Smooth muscle cell (in vitro differentiated cells): ENCODE results near the gene JAG2. TPM values are rescaled to one million over a fixed set of nuclear protein-coding genes. Genes with fewer than 3 reads are reported as not detected.

ENCODE experiments used
- DNase-seq: peaks from one replicate; lab custom pipeline; 2025; ENCODE audit not compliant: unreplicated experiment; lab: John Stamatoyannopoulos, UW
- H2AFZ ChIP-seq: fragments of 200-600 bp; sonication (generic); 2 replicates; pipeline ENCODE4 v1.6.0; 2016; ENCODE audit warnings: antibody characterized with exemption, low read depth, mild to moderate bottlenecking
- H3F3A ChIP-seq: fragments of 200-600 bp; sonication (generic); 2 replicates; pipeline ENCODE4 v1.6.0; 2017; ENCODE audit warnings: antibody characterized with exemption, low read depth
- H3K27ac ChIP-seq: fragments of 200-600 bp; sonication (generic); 2 replicates; pipeline ENCODE4 v1.5.1; 2016; ENCODE audit warnings: low read depth, mild to moderate bottlenecking
- H3K27me3 ChIP-seq: fragments of 200-600 bp; sonication (generic); 2 replicates; pipeline ENCODE4 v1.6.1; 2016; ENCODE audit warnings: low read depth, mild to moderate bottlenecking
- H3K36me3 ChIP-seq: fragments of 200-600 bp; sonication (generic); 2 replicates; pipeline ENCODE4 v1.5.1; 2016; ENCODE audit warnings: low read depth
- H3K4me1 ChIP-seq: fragments of 200-600 bp; sonication (generic); 2 replicates; pipeline ENCODE4 v1.5.1; 2016; ENCODE audit warnings: low read depth
- H3K4me2 ChIP-seq: fragments of 200-600 bp; sonication (generic); 2 replicates; pipeline ENCODE4 v1.6.0; 2016; ENCODE audit warnings: mild to moderate bottlenecking
- H3K4me3 ChIP-seq: fragments of 200-600 bp; sonication (generic); 2 replicates; pipeline ENCODE4 v1.5.1; 2016; ENCODE audit warnings: mild to moderate bottlenecking
- H3K79me2 ChIP-seq: fragments of 200-600 bp; sonication (generic); 2 replicates; pipeline ENCODE4 v1.6.0; 2016; ENCODE audit warnings: low read depth, mild to moderate bottlenecking
- H3K9ac ChIP-seq: fragments of 200-600 bp; sonication (generic); 2 replicates; pipeline ENCODE4 v1.6.0; 2016; ENCODE audit warnings: low read depth
- H3K9me3 ChIP-seq: fragments of 200-600 bp; sonication (generic); replicated peaks from 2 replicates; pipeline ENCODE4 v1.5.1; 2016; ENCODE audit warnings: low read depth
- H4K20me1 ChIP-seq: fragments of 200-600 bp; sonication (generic); 2 replicates; pipeline ENCODE4 v1.6.0; 2016; ENCODE audit warnings: low read depth
- CTCF ChIP-seq: fragments of 200-600 bp; sonication (generic); IDR thresholded peaks from 2 replicates; pipeline ENCODE4 v1.5.1; 2017; ENCODE audit warnings: borderline replicate concordance, mild to moderate bottlenecking, antibody characterized with exemption; ENCODE audit not compliant: insufficient read depth, poor library complexity, severe bottlenecking
- WGBS: methylation state at CpG from one replicate; pipeline ENCODE4 v1.1.7; 2016; ENCODE audit warnings: low lambda C conversion rate; 5-methylcytosine and 5-hydroxymethylcytosine counted together
- polyA plus RNA-seq: library from polyadenylated mRNA; unstranded; fragments of >200 nt; fragmentation: Nextera tagmentation; extraction: Ambion mirVana; gene quantifications from 2 replicates; pipeline ENCODE4 v1.2.1, GENCODE V29; 2016
- total RNA-seq: library from RNA; depleted of rRNA; stranded (reverse); fragments of >200 nt; gene quantifications from 2 replicates; pipeline ENCODE4 v1.2.3, GENCODE V29; 2014

JAG2 gene
- total and polyA plus RNA-seq, 2 experiments from 2014 or later = 5.0 to 5.8 TPM

GRCh38 chr14:105162669-105162979 is 6.0 kb downstream of the JAG2 start:
- Histone ChIP-seq H3K27me3 (peaks cover 12% of the 10 kb centered on the region), H4K20me1 (peaks cover 79% of the 10 kb centered on the region), H3F3A (no peaks in the 10 kb centered on the region), H3K4me3 (no peak overlapping the region), H3K4me2 (no peak overlapping the region), H3K9ac (no peak overlapping the region), H3K79me2 (no peaks in the 10 kb centered on the region), H3K36me3 (no peaks in the 10 kb centered on the region), H3K9me3 (no peaks in the 10 kb centered on the region), H3K4me1 (no peaks in the 10 kb centered on the region), H3K27ac (no peak overlapping the region), H2AFZ (no peak overlapping the region)
- no peak for DNase-seq
- no peak for TF ChIP-seq CTCF
- WGBS = 96% methylated on average over 2 of the region's 2 CpGs

- no peak overlapping the region for H3K4me2 ChIP-seq
- no peak overlapping the region for H3K9ac ChIP-seq
- no peaks in the 10 kb centered on the region for H3K79me2 ChIP-seq
- H3F3A ChIP-seq = no peaks in the 10 kb centered on the region
- H3K27me3 ChIP-seq = peaks cover 10% of the 10 kb centered on the region
- no peaks in the 10 kb centered on the region for H3K9me3 ChIP-seq
- H3K4me3 ChIP-seq = no peak overlapping the region
- WGBS = 95% methylated on average over 9 of the region's 10 CpGs
- H2AFZ ChIP-seq = no peak overlapping the region
- H3K4me1 ChIP-seq = no peaks in the 10 kb centered on the region
- peaks cover 83% of the 10 kb centered on the region for H4K20me1 ChIP-seq
- no peaks in the 10 kb centered on the region for H3K36me3 ChIP-seq
- H3K27ac ChIP-seq = no peak overlapping the region
- DNase-seq = no peak
- no peak for TF ChIP-seq CTCF
These were observed 6.5 kb downstream of the JAG2 start for GRCh38 chr14:105161964-105162668.

DNA sequence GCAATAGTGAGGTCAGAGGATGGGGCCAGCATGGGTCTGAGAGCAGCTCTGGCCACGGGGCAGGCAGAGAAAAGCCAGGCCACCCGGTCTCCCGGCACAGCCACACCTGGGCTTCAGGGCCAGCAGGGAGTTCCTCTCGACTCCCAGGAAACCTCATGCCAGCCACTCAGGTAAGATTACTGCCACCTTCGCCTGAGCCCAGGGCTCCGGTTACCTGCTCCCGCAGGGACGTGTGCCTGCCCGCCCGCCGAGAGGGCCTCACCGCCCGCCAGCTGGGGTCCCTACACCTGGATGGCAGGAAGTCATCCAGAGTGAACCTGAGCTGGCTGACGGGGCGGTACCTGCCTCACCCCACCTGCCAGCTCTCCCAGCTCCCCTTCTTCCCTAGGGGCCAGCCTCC is 7.3 kb downstream of the JAG2 start:
- no peaks in the 10 kb centered on the region for H3K79me2 ChIP-seq
- WGBS = 89% methylated on average over 15 of the region's 15 CpGs
- H3K9ac ChIP-seq = no peak overlapping the region

More for the DNA sequence above, 7.3 kb downstream of the JAG2 start:
- Histone ChIP-seq H3K27ac (no peak overlapping the region), H3F3A (no peaks in the 10 kb centered on the region), H4K20me1 (peaks cover 77% of the 10 kb centered on the region), H3K27me3 (peaks cover 2% of the 10 kb centered on the region), H3K4me2 (no peak overlapping the region), H3K9me3 (no peaks in the 10 kb centered on the region), H2AFZ (no peak overlapping the region), H3K36me3 (no peaks in the 10 kb centered on the region), H3K4me1 (no peaks in the 10 kb centered on the region), H3K4me3 (no peak overlapping the region)
- no peak for DNase-seq
- no peak for TF ChIP-seq CTCF
